ENCODE data around the gene MORN3.

MORN3 gene

DNA sequence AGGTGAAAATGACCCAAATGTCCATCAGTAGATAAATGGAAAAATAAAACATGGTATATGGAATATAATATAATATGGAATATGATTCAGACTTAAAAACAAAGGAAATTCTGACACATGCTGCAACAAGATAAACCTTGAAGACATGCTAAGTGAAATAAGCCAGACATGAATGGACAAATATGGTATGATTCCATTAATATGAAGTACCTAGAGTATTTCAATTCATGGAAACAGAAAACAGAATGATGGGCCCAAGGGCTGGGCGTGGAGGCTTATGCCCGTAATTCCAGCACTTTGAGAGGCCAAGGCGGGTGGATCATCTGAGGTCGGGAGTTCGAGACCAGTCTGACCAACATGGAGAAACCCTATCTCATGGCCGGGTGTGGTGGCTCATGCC, 65.9 kb downstream of the MORN3 start:
- no peak for DNase-seq (ENCODE audit: low read depth, low spot score)

GRCh38 chr12:121602766-121603165, 66.7 kb downstream of the MORN3 start:
- no peak for DNase-seq (ENCODE audit: low read depth, low spot score)

GRCh38 chr12:121600702-121601336, 68.6 kb downstream of the MORN3 start:
- no peak for DNase-seq (ENCODE audit: low read depth, low spot score)

All from ELF-1 (cell line).